NCI-H146 treated with DMSO at 0.1 percent for 48 hours (cell line): ENCODE data around the gene ANKRD66.

ENCODE experiments used
- DNase-seq: peaks from one replicate; lab custom pipeline; 2025; ENCODE audit not compliant: unreplicated experiment; lab: John Stamatoyannopoulos, UW

ANKRD66 gene

DNA sequence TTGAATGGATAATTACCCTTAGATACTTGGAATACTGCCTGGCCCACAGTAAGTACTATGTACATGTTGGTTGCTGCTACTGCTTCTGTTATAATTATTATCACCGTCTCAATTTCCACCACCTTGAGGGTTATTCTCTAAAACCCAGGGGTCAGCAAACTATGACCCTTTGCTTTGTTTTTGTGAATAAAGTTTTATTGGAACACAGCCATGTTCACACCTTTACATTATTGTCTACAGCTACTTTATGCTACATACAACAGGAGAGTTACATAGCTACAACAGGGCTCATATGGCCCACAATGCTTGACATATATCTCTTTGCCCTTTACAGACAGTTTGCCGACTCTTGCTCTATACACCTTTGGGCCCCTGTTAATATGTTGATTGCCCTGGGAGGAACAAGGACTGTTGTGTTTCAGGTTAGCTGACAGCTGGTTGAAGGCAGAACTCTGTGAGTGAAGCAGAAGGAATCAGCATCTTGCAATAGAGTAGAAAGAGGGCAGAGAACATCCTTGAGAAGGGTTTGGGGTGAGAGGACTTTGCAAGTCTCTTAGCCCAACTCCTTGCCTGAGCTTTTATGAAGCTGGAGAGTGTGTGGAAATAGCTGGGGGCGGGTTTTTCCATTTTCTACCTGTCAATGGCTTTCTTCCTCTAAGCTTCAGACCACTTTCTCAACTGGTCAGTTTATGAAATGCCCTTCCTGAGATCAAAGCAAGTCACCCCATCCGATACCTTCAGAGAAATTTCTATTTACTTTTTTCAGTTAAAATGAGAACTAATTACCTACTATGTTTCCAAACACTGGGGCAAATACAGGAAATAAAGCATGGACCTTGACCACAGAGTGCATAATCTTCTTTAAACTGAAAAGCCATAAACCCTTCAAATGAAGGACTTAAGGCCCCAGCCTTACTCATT is 43.0 kb downstream of the ANKRD66 start:
- DNase-seq, result no peak

DNA sequence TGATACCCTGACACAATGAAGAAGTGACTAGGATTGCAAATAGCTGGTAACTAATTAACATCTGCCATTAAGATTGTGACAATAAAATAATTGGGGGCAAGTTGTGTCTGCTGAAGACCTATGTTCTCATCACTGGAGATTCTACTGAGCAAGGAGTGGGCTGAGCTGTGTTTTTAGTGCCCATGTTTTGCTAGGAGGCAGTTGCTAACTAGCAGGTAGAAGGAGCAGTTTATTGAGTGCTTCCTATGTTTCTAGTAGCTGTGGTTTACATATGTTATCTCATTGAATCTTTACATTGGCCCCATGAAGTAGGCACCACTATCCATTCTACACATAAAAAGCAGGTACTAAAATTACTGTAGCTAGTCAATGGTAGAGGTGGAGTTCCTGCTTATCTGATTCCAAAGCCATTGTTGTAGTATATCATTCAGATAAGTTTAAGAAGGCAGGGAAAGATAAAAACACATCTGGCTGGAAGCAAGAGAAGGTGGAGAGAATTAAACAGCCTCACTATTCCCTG is 43.7 kb downstream of the ANKRD66 start:
- DNase-seq, result no peak

DNA sequence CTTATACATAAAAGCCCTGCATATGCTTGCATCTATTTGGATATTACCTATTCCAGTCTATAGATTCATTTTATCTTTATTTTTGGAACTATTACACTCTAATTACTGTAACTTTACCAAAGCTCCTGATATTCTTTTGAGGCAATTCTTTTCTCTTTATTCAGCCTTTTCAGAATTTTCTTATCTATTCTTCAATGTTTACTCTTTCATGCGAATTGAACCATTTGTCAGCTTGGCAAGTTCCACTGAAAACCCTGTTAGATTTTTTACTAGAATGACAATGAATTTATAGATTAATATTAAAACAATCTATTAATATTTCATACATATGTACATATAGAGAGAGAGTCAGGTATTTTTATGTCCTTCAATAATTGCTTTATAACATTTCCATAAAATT is 45.9 kb downstream of the ANKRD66 start:
- DNase-seq, result no peak

DNA sequence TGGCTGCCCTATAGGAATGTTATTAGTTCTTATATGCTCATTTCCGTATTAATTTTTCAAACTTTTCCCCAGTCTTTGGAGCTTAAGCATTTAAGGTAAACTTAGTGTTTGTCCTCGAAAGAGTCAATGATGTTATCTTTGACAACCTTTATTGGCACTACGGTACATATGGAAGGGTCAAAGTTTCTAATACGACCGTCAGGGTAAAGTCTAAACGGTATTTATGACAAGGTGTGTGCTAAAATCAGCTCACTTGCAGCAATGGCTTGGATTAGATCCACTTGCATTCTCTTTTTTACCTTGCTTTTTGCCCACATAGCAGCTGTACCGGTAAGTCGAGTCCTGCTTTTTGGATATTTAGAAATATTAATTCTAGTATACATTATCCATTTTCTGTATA is 46.4 kb downstream of the ANKRD66 start, which contains the start of gene MEP1A:
TSS of gene MEP1A (plus strand) at position 252 of the 400 bp plus-strand sequence. CDS start at position 262, 10 bp downstream.
- DNase-seq, result no peak

DNA sequence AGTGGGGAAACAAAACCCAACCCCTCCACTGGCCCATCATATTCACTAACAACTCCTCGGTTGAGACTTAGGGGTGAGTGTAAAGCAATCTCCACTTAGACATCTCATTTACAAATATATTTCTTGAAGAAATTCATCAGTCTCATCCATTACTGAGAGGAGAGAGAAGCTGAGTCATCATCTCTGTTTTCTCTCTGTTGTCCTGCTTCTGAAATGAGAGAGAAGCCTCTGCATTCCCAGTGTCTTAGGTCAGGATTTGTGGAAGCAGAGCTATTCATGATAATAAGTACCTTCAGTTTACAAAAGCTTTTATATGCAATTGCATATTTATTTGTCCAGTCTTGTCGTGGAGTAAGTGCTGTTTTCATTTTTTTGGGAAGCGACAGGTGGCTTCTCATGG is 47.3 kb downstream of the ANKRD66 start:
- DNase-seq, result no peak

DNA sequence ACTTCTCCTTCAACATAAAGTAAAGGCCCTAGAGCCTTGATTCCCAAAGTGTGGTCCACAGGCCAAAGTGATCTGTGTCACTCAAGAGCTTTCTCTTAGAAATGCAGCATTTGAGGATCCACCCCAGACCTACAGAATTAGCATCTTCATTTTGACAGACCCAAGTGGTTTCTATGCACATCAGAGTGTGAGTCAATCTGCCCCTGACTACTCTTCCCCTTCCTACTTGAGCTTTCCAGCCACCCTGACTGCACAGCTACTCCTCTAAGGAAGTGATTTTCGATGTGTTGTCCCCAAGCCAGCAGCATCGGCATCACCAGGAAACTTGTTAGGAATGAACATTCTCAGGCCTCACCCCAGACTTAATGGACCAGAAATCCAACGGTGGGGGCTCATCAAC is 49.1 kb downstream of the ANKRD66 start:
- no peak for DNase-seq

DNA sequence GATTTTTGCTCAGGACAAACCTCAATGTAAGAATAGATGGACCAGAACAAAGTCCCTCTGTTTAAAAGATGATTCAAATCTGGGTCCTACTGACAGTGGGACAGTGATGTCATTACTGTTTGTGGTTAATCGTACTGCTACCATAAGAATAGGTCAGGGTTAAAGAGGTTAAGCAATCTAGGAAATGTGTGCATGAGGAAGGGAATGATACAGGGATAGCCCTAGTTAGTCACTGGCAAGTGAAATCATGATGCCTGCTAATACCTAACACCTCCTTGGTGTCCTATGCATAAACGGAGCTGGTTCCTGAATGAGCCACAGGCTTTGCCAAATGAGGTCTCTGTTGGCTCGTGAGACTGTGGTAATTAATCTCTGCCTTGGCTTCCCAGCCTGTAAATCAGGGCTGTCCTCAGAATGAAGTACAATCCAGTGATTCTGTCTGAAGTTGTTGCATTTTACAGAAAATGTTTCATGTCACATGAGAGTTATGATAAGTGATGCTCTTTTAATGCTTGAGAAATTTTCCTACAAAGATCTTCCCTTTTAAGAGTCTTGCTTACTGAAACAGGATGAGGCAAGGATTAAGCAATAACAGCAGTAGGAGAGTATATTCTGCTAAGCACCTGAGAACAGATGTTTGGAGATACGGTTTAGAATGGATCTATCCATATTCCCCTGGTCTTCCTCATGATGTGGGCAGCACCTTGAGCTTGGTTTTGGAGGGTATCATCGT is 50.3 kb downstream of the ANKRD66 start:
- no peak for DNase-seq

DNA sequence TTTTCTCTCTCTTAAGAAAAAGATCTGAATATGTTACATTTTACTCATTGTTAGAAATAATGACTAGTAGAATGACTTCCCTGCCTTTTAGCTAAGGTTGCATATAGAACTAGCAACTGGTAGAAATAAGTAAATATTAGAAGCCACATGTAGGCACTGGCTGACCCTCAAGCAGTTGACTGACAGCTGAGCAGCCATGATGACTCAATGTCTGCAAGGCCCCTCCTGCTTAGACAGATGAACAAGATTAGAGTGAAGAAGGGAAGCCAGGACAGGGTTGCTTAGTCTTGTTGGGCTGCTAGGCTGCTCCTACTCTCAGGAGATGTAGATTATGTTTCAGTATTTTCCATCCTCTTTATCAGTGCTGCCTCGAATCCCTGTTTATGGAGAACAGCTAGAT is 52.9 kb downstream of the ANKRD66 start:
- DNase-seq, result no peak

DNA sequence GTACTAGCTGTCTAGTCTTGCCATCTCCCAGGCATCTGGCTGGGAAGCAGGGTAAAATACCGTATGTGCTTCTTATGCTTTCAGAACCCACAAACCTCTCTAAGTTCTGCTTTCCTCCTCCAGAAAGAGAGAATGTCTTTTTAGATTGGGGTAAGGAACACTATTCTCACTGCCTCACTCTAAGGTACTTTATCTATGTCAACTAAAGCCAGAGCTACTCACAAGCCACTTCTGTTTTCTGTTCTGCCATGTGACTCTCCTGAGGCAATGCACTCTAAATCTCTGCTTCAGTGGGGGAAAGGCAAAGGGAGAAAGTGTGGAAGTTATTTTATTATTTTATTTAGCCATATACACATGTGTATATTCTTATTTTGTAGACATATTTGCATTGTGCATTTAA is 62.1 kb downstream of the ANKRD66 start:
- no peak for DNase-seq
